ENCODE data around the gene DCBLD1. TPM values are rescaled to one million over a fixed set of nuclear protein-coding genes. Genes with fewer than 3 reads are reported as not detected.

DCBLD1 gene
- total and polyA plus RNA-seq, 2 donors (not counting 3 experiments of a cell fraction or from before 2014, with no cell fraction given), result 30.2 to 44.3 TPM

GRCh38 chr6:117463762-117464665, 18.5 kb upstream of the DCBLD1 start:
- Histone ChIP-seq H3K4me2 (ENCODE audit: insufficient read depth, low read length) (peak overlapping the region; percentile 47), H3K36me3 (ENCODE audit: control insufficient read depth in 2 of 2, extremely low read depth in 1 of 2, insufficient read depth in 2 of 2, low read length in 2 of 2) (no peaks in the 10 kb centered on the region), H4K20me1 (replicated peaks; ENCODE audit: control insufficient read depth, extremely low read depth, insufficient read depth, low read length) (no peaks in the 10 kb centered on the region), H2AFZ (ENCODE audit: low read depth, low read length) (peak overlapping the region; percentile 35), H3K9ac (replicated peaks; ENCODE audit: extremely low read depth, insufficient read depth, low read length) (peak overlapping the region; percentile 55), H3K4me1 (ENCODE audit: control insufficient read depth, extremely low read depth, insufficient read depth, low read length) (peaks cover 25% of the 10 kb centered on the region), H3K9me1 (replicated peaks; ENCODE audit: control insufficient read depth, extremely low read depth, insufficient read depth, low read length) (no peaks in the 10 kb centered on the region), H3K27ac (ENCODE audit: insufficient read depth, low read depth, low read length) (peak overlapping the region; percentile 81), H3K9me3 (replicated peaks; ENCODE audit: control insufficient read depth, insufficient read depth, low read length) (no peaks in the 10 kb centered on the region), H3K27me3 (ENCODE audit: control insufficient read depth in 2 of 2, insufficient read depth in 2 of 2, low read length in 2 of 2) (no peaks in the 10 kb centered on the region), H3K79me2 (ENCODE audit: control insufficient read depth, insufficient read depth, low read length) (no peaks in the 10 kb centered on the region), H3K4me3 (replicated peaks in 1 of 3; ENCODE audit: insufficient read depth in 1 of 3, low read depth in 1 of 3, low read length in 3 of 3) (peak overlapping the region in 1 of 3 experiments; percentile 1)
- CTCF ChIA-PET, result interaction anchor here (0.7 to 2.8 kb wide), 7 partner anchors 11 to 111 kb away, joined by 3 to 30 read pairs (median 3); no protein-coding TSS in a partner anchor
- intact Hi-C loops (cut with micrococcal nuclease) (loop anchor here (1.0 kb wide), 4 partner anchors 18 to 138 kb away; partner anchors contain the start of genes DCBLD1 and GOPC), dilution Hi-C loops (cut with MboI; ENCODE audit: extremely low pct_ligation_motif_present, low sequenced_read_pairs) (no loop called here)
- TSS peak; percentile 82 for BruUV-seq (replicated peaks)
- POLR2A ChIA-PET, result interaction anchor here (0.6 kb wide), 1 partner anchor 138 kb away, joined by 3 read pairs; the partner anchor contains the start of gene GOPC
- DNase-seq (ENCODE audit: low read depth, low spot score), result peak; percentile 69
- no peak for TF ChIP-seq MYC (IDR thresholded peaks at IDR 0.05; ENCODE audit: low read depth, low read length)
- TF ChIP-seq EZH2 (IDR thresholded peaks at IDR 0.05; ENCODE audit: borderline replicate concordance, low read depth, low read length, severe bottlenecking), result no peak
- TF ChIP-seq, protein P1, sequence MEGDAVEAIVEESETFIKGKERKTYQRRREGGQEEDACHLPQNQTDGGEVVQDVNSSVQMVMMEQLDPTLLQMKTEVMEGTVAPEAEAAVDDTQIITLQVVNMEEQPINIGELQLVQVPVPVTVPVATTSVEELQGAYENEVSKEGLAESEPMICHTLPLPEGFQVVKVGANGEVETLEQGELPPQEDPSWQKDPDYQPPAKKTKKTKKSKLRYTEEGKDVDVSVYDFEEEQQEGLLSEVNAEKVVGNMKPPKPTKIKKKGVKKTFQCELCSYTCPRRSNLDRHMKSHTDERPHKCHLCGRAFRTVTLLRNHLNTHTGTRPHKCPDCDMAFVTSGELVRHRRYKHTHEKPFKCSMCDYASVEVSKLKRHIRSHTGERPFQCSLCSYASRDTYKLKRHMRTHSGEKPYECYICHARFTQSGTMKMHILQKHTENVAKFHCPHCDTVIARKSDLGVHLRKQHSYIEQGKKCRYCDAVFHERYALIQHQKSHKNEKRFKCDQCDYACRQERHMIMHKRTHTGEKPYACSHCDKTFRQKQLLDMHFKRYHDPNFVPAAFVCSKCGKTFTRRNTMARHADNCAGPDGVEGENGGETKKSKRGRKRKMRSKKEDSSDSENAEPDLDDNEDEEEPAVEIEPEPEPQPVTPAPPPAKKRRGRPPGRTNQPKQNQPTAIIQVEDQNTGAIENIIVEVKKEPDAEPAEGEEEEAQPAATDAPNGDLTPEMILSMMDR (IDR thresholded peaks at IDR 0.05; ENCODE audit: extremely low read depth in 1 of 2, insufficient read depth in 1 of 2, low read depth in 1 of 2, low read length in 2 of 2), result no peak
- peak; percentile 51 for TF ChIP-seq POLR2AphosphoS5 (IDR thresholded peaks at IDR 0.05; ENCODE audit: insufficient read depth, low read depth, low read length)
- no peak for TF ChIP-seq POLR2A (IDR thresholded peaks at IDR 0.05; ENCODE audit: low read depth, low read length)
- peak; percentile 34 for TF ChIP-seq GATA2 (IDR thresholded peaks at IDR 0.05; ENCODE audit: insufficient read depth, insufficient read length, low read depth, low read length)
- TF ChIP-seq FOS (IDR thresholded peaks at IDR 0.05; ENCODE audit: borderline replicate concordance, insufficient read depth, low read length), result peak; percentile 94
- TF ChIP-seq, protein P2, sequence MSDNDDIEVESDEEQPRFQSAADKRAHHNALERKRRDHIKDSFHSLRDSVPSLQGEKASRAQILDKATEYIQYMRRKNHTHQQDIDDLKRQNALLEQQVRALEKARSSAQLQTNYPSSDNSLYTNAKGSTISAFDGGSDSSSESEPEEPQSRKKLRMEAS (IDR thresholded peaks at IDR 0.05; ENCODE audit: insufficient read depth, insufficient read length), result no peak
- peak; percentile 71 for TF ChIP-seq JUN (IDR thresholded peaks at IDR 0.05; ENCODE audit: borderline replicate concordance, insufficient read depth, insufficient read length, low read depth)
- peak; percentile 67 for FAIRE-seq

All from endothelial cell of umbilical vein (primary cell).